HepG2 (cell line): ENCODE data around the gene TTPAL. TPM values are rescaled to one million over a fixed set of nuclear protein-coding genes. Genes with fewer than 3 reads are reported as not detected.
A peak's percentile ranks its signal among the peaks of the same experiment; 100 is the strongest.

Experiments used
- CREM ChIP-seq, 2 experiments: sonication (generic) in 1 of 2; formaldehyde crosslinking in 1 of 2; IDR thresholded peaks; 2 replicates each; pipeline versions ENCODE4 v1.4.0 to v1.6.1; 2016 to 2020; ENCODE audit warnings: antibody characterized with exemption in 1 of 2, mild to moderate bottlenecking in 1 of 2, missing genetic modification reagents in 1 of 2
- HMGA1 ChIP-seq: sonication (generic); formaldehyde crosslinking; conservative IDR thresholded peaks from 2 replicates; pipeline ENCODE4 v1.4.0; 2020; ENCODE audit warnings: missing genetic modification reagents
- HNRNPK ChIP-seq: fragments of 200-400 bp; formaldehyde crosslinking; IDR thresholded peaks from 2 replicates; pipeline ENCODE4 v1.6.1; 2018; ENCODE audit warnings: low read length, low read depth, moderate library complexity, mild to moderate bottlenecking; ENCODE audit not compliant: poor library complexity, severe bottlenecking
- KAT7 ChIP-seq: IDR thresholded peaks from 2 replicates; pipeline ENCODE4 v1.6.1; 2018; ENCODE audit warnings: borderline replicate concordance, missing compliant biosample characterization
- KAT8 ChIP-seq: IDR thresholded peaks from 2 replicates; pipeline ENCODE4 v1.6.1; 2016; ENCODE audit warnings: missing genetic modification reagents, missing compliant biosample characterization
- NCOA1 ChIP-seq: sonication (generic); formaldehyde crosslinking; IDR thresholded peaks from 2 replicates; pipeline ENCODE4 v1.9.0; 2021; ENCODE audit warnings: missing genetic modification reagents
- NFE2L1 ChIP-seq: sonication (generic); formaldehyde crosslinking; IDR thresholded peaks from 2 replicates; pipeline ENCODE4 v1.4.0; 2020; ENCODE audit warnings: missing genetic modification reagents, mild to moderate bottlenecking, borderline replicate concordance
- NR2F6 ChIP-seq, 2 experiments: IDR thresholded peaks; 2 replicates each; pipeline ENCODE4 v1.6.1; 2016; ENCODE audit warnings: antibody characterized with exemption in 1 of 2, mild to moderate bottlenecking in 1 of 2
- PCBP1 ChIP-seq: fragments of 200-400 bp; formaldehyde crosslinking; IDR thresholded peaks from 2 replicates; pipeline ENCODE4 v1.6.1; 2017; ENCODE audit warnings: mild to moderate bottlenecking, low read depth, low read length, borderline replicate concordance
- RORA ChIP-seq: sonication (generic); formaldehyde crosslinking; IDR thresholded peaks from 2 replicates; pipeline ENCODE4 v1.5.0; 2020; ENCODE audit warnings: mild to moderate bottlenecking, missing genetic modification reagents, moderate library complexity
- ZNF224 ChIP-seq: sonication (generic); formaldehyde crosslinking; IDR thresholded peaks from 2 replicates; pipeline ENCODE4 v1.5.0; 2020; ENCODE audit warnings: mild to moderate bottlenecking, missing genetic modification reagents
- ZNF30 ChIP-seq: sonication (generic); formaldehyde crosslinking; IDR thresholded peaks from 2 replicates; pipeline ENCODE4 v1.5.0; 2020; ENCODE audit warnings: mild to moderate bottlenecking, missing genetic modification reagents
- ZNF441 ChIP-seq: sonication (generic); formaldehyde crosslinking; IDR thresholded peaks from 2 replicates; pipeline ENCODE4 v1.7.0; 2021; ENCODE audit warnings: missing genetic modification reagents, borderline replicate concordance
- ZNF563 ChIP-seq: sonication (generic); formaldehyde crosslinking; IDR thresholded peaks from 2 replicates; pipeline ENCODE4 v1.8.0; 2022; ENCODE audit warnings: mild to moderate bottlenecking, moderate library complexity, missing genetic modification reagents
- ZNF652 ChIP-seq: IDR thresholded peaks from 2 replicates; pipeline ENCODE4 v1.6.1; 2016; ENCODE audit warnings: low read depth, borderline replicate concordance
- ZNF672 ChIP-seq: sonication (generic); formaldehyde crosslinking; IDR thresholded peaks from 2 replicates; pipeline ENCODE4 v1.8.1; 2022; ENCODE audit warnings: missing genetic modification reagents
- ZZZ3 ChIP-seq: sonication (generic); formaldehyde crosslinking; IDR thresholded peaks from 2 replicates; pipeline ENCODE4 v1.4.0; 2020; ENCODE audit warnings: missing genetic modification reagents, mild to moderate bottlenecking, borderline replicate concordance
- polyA plus RNA-seq, 8 experiments: library from polyadenylated mRNA; depleted of rRNA in 3 of 8; stranded (reverse) in 7 of 8; unstranded in 1 of 8; fragments of >200 nt; fragmentation: Illumina TruSeq in 4 of 8; extraction: Trizol in 4 of 8; gene quantifications; 2 replicates each; pipeline versions ENCODE4 v1.2.1 to v1.2.3, GENCODE V29; 2011 to 2016; ENCODE audit warnings: low read depth in 4 of 8, missing spikeins in 1 of 8, mixed read lengths in 1 of 8; ENCODE audit not compliant: insufficient read depth in 1 of 8
- total RNA-seq, 5 experiments: library from RNA; depleted of rRNA; stranded (reverse); fragments of >200 nt; fragmentation: Illumina TruSeq; extraction: Trizol; gene quantifications; 2 replicates each; pipeline ENCODE4 v1.2.3, GENCODE V29; 2016; ENCODE audit warnings: low read depth in 1 of 5
- TF ChIP-seq, protein P1 (sequence below): sonication (generic); IDR thresholded peaks from 2 replicates; pipeline ENCODE4 v1.6.1; 2016; ENCODE audit warnings: low read depth, borderline replicate concordance
- TF ChIP-seq, protein P2 (sequence below): sonication (generic); formaldehyde crosslinking; IDR thresholded peaks from 2 replicates; pipeline ENCODE4 v1.4.0; 2020; ENCODE audit warnings: mild to moderate bottlenecking, missing genetic modification reagents
- TF ChIP-seq, protein P3 (sequence below): sonication (generic); formaldehyde crosslinking; IDR thresholded peaks from 2 replicates; pipeline ENCODE4 v1.8.0; 2022; ENCODE audit warnings: mild to moderate bottlenecking, missing genetic modification reagents; ENCODE audit not compliant: insufficient replicate concordance
- TF ChIP-seq, protein P4 (sequence below): sonication (generic); formaldehyde crosslinking; IDR thresholded peaks from 2 replicates; pipeline ENCODE4 v1.4.0; 2020; ENCODE audit warnings: missing genetic modification reagents, mild to moderate bottlenecking, borderline replicate concordance

TTPAL gene
- total and polyA plus RNA-seq, 2 of the 13 experiments (the other 11 are each of a cell fraction or from before 2014, with no cell fraction given): 4.3 to 18.8 TPM

DNA sequence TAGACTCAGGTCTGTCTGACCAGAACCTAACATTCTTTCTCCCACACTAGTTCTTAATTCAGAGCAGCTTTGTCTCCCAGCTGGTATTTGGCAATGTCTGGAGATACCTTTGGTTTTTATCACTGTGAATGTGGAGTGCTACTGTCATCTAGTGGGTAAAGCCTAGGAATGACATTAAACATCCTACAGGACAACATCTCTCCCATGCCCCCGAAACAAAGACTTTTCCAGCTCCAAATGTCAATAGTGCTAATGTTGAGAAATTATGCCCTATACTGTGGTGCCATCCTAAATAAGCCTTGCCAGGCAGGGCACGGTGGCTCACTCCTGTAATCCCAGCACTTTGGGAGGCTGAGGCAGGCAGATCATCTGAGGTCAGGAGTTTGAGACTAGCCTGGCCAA, 4.2 kb upstream of the TTPAL start (continued):
- TF ChIP-seq ZNF672 (CRISPR knock-in tag) (no peak), NFE2L1 (CRISPR knock-in tag) (no peak), ZZZ3 (no peak), HMGA1 (CRISPR knock-in tag) (no peak), KAT8 (CRISPR knock-in tag) (peak; percentile 71; the same call in 1 of the 2 replicates), ZNF224 (CRISPR knock-in tag) (no peak), ZNF30 (CRISPR knock-in tag) (no peak), KAT7 (CRISPR knock-in tag) (0 out of 2 replicates have a peak, but pooled peaks have one; percentile 51), ZNF563 (no peak), NCOA1 (CRISPR knock-in tag) (no peak), PCBP1 (no peak), RORA (no peak), NR2F6 (IDR thresholded peaks at IDR 0.05) (0 out of 2 replicates have a peak, but pooled peaks have one; percentile 16), NR2F6 (CRISPR knock-in tag; IDR thresholded peaks at IDR 0.05) (no peak), ZNF652 (CRISPR knock-in tag) (no peak), HNRNPK (no peak), ZNF441 (CRISPR knock-in tag) (peak; percentile 64; the same call in 1 of the 2 replicates), CREM (IDR thresholded peaks at IDR 0.05) (no peak; the same call in 1 of the 2 replicates), CREM (CRISPR knock-in tag; IDR thresholded peaks at IDR 0.05) (no peak)
- TF ChIP-seq, protein P1, sequence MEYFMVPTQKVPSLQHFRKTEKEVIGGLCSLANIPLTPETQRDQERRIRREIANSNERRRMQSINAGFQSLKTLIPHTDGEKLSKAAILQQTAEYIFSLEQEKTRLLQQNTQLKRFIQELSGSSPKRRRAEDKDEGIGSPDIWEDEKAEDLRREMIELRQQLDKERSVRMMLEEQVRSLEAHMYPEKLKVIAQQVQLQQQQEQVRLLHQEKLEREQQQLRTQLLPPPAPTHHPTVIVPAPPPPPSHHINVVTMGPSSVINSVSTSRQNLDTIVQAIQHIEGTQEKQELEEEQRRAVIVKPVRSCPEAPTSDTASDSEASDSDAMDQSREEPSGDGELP: peak; percentile 81
- TF ChIP-seq, protein P2, sequence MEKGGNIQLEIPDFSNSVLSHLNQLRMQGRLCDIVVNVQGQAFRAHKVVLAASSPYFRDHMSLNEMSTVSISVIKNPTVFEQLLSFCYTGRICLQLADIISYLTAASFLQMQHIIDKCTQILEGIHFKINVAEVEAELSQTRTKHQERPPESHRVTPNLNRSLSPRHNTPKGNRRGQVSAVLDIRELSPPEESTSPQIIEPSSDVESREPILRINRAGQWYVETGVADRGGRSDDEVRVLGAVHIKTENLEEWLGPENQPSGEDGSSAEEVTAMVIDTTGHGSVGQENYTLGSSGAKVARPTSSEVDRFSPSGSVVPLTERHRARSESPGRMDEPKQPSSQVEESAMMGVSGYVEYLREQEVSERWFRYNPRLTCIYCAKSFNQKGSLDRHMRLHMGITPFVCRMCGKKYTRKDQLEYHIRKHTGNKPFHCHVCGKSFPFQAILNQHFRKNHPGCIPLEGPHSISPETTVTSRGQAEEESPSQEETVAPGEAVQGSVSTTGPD (CRISPR knock-in tag): no peak
- TF ChIP-seq, protein P3, sequence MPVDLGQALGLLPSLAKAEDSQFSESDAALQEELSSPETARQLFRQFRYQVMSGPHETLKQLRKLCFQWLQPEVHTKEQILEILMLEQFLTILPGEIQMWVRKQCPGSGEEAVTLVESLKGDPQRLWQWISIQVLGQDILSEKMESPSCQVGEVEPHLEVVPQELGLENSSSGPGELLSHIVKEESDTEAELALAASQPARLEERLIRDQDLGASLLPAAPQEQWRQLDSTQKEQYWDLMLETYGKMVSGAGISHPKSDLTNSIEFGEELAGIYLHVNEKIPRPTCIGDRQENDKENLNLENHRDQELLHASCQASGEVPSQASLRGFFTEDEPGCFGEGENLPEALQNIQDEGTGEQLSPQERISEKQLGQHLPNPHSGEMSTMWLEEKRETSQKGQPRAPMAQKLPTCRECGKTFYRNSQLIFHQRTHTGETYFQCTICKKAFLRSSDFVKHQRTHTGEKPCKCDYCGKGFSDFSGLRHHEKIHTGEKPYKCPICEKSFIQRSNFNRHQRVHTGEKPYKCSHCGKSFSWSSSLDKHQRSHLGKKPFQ (CRISPR knock-in tag): no peak
- TF ChIP-seq, protein P4, sequence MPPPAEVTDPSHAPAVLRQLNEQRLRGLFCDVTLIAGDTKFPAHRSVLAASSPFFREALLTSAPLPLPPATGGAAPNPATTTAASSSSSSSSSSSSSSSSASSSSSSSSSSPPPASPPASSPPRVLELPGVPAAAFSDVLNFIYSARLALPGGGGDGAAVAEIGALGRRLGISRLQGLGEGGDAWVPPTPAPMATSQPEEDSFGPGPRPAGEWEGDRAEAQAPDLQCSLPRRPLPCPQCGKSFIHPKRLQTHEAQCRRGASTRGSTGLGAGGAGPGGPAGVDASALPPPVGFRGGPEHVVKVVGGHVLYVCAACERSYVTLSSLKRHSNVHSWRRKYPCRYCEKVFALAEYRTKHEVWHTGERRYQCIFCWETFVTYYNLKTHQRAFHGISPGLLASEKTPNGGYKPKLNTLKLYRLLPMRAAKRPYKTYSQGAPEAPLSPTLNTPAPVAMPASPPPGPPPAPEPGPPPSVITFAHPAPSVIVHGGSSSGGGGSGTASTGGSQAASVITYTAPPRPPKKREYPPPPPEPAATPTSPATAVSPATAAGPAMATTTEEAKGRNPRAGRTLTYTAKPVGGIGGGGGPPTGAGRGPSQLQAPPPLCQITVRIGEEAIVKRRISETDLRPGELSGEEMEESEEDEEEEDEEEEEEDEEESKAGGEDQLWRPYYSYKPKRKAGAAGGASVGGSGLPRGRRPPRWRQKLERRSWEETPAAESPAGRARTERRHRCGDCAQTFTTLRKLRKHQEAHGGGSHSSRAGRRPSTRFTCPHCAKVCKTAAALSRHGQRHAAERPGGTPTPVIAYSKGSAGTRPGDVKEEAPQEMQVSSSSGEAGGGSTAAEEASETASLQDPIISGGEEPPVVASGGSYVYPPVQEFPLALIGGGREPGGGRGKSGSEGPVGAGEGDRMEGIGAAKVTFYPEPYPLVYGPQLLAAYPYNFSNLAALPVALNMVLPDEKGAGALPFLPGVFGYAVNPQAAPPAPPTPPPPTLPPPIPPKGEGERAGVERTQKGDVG (CRISPR knock-in tag): no peak
